ENCODE data around the gene DUSP10.

DUSP10 gene

DNA sequence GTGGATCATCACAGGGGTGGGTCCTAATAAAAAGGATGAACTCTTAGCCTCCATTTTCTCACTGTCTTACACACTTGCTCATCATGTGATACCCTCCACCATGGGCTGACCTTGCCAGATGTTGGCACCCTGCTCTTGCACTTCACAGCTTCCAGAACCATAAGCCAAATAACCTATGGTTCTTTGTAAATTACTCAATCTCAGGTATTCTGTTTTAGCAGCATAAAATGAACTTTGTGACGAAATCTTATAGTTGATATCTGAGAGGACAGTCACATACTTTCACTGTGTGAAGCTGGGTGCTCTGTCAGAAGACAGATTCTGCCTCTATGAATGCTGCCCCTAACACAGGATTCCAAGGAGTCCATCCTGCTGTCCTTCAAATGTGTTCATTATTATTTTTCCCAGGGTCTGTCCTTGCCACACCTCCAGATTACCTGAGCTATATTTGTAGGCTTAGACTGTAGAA, 13.8 kb downstream of the DUSP10 start:
- no peak for DNase-seq

DNA sequence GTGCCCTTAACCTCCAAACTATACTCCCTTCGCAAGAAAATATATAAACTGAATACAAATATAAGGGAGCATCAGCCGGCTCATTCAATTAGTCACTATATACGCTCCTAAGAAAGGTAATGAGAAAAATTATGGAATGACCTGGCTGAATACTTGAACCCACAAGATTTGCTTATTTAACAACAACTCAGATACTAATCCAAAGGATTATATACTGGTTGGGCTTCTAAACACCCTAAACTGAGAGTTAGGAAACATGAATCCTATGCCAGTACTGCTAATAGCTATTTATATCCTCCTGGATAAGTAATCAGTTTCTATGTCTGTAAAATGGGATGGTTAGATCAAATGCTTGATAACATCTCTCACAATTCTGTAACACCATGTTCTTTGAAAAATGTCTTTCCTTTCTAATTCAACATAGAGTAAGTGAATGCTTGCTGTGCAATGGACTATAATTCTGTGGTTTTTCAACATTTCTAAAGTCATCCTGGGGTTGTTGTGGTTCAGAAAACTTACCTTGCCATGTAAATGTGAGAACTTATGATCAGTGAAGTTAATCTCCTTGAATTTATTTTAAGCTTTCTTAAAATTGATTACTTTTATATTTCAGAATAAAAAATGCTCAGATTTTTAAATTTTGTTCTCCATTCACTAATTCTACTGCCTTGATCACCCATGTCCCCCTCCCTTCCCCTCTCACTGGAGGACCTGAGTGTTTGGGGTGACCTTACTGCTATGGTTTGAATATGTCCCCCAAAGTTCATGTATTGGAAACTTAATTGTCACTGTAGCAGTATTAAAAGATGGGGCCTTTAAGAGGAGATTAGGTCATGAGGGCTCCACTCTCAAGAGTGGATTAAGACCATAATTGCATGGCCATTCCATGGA, 14.5 kb downstream of the DUSP10 start:
- DNase-seq = no peak

DNA sequence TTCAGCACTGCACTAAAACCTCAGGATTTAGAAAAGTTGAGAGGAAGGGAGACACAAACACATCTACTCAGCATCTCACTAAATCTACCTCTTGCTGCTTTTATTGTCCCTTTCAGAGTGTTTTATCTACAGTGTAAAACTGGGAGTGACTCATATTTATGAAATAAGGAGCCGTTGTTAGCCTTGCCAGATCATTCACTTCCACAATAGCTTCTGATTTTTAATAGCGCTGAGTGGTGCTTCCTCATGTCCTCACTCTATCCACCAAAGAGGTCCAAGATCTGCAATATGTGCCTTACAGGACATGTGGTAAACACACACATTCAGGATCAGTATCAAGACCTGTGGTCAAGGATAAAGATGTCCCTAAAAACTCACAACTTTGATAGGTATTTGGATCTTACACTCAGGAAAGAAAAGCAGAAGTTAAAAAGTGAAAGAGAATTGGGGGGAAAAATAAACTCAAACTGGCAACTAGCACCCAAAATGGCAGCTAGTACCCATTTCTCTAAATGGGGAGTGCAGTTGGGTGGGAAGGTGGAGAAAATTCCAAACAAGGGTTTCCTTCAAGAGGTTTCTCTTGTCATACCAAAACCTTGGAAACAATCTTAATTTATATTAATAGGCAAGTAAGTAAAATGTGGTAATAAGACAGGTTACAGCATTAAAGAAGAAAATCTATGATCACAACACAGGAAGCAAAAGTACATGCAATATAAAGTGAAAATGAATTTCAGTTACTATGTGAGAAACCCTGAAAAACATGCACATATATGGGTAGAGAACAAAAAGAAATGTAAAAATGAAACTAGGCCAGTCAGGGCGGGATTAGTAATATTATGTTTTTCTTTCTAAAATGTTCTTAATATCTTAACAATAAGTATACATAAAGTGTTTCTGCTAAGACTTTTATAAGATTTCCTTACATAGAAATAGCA, 15.9 kb downstream of the DUSP10 start:
- DNase-seq = no peak

DNA sequence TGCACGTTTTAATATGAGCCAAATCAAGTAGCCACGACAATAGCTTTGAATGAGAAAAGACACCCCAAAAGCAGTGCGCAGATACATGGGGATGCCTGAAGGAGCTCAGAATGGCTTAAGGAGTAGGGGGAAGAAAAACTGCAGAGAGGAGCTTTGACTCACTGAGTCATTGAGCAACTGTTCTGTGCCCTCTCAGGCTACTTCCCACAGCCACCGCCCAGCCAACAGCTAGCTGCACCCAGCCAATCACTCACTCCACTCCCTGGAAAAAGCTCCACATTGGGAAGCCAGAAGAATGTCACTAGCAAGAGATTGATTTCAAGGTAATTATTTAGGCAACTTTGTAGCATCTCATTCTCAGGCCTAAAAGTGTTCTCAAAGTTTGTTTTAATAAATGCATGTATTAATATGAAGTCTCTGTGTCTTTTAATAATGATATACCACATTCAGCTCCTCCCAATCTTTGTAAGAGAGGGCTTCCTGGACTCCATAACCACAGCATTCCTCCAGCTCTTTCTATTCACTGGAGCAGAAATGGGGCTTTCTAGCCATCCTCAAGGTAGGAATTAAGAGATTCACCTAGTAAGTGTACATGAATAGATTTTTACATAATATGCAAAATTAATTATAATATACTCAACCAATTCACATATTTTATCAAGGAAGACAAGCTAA, 16.8 kb downstream of the DUSP10 start:
- no peak for DNase-seq

DNA sequence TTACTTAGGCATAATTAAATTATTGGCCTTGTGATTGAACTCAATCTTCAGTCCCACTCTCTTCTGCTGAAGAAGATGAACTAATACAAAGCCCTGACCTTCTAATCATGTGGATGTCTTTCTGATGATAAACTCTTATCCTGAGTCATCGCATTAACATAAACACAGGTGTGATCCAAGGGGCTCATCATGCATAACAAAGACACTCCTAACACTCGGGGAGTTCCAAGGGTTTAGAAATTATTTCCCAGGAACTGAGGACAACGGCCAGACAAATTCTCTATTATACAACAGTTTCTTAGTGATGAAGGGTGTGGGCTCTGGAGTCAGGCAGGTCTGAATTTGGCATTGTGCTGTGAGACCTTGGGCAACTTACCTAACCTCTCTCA, 18.0 kb downstream of the DUSP10 start:
- DNase-seq = no peak

DNA sequence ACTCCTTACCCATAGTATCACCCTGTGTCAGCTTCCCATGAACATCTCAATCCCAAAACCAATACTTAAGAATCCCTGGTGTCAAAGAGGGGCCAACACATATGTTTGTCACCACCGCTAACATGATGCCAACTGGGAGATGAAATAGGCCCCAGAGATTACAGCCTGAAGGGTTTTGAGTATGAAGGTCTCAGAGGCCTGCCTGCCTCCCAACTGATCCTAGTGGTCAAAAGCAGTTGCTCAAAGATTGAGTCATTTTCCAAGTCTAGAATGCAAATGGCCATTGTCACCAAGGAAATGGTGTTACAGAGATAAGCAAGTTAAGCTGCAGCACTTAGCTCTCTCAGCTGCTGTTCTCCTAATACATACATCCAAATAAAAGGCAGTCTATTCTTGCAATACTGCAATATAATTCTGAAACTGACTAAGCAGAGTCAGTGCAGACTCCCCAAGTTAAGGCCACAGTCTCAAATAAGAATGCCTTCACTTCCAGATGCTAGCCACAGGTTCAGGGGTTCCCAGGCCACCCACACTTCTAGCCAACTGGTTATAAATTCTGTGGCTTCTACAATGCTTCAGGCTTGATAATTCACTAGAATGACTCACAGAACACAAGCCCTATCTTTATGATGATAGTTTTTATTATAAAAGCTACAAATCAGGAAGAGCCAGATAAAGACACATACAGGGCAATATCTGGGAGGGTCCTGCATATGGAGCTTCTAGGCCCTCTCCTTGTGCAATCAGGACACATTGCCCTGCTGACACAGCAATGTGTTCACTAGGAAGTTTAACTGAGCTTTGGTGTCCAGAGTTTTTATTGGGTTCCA, 18.7 kb downstream of the DUSP10 start:
- DNase-seq = no peak

DNA sequence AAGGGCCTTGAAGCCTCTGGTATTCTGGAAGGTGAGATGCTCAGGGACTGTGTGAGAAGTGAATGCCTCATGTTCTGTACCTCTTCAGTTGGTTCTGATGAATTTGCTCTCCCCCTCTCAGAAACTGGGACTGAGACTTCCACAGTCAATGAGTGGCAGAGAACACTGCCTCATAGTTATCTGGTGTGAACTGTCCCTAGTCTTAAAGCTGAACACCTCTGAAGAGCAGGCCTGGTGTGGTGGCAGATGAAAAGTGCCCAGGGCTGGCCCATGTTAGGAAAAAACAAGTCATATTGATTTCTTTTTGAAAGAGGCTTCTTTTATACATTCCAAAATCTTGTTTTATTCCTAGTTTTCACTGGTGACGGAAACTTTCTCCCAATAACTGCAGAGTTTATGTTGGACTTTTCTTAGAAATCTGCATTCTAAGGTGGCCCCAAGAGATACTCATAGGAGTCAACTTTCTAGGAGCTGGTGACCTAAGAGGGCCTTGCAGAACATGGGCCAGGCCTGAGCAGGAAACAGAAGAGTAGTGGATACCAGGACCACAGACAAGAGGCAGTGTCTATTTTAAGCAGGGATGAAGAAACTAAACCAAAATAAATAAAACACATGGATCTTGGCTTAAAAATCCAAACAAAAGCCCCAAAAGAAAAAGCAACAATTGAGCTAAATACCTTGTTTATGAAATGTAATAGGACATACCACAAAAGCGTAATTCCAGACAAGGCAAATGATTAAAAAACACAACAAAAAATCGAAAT, 19.5 kb downstream of the DUSP10 start:
- no peak for DNase-seq

DNA sequence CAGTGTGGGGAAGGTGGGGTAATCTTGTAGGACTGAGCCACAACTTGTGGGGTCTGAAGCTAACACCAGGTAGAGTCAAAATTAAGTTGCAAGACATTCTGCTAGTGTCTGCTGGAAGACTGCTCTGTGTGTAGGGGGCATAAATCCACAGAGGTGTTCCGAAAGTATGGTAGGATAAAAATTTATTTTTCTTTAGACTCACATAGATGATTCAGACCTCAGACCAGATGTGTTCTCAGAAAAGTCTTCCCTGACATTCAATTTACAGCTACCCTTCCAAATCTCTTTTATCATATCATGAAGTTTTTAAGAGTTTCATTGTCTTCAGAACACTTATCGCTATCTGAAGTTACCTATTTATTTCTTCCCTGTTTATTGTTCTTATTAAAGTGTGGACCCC, 21.3 kb downstream of the DUSP10 start:
- DNase-seq = no peak

DNA sequence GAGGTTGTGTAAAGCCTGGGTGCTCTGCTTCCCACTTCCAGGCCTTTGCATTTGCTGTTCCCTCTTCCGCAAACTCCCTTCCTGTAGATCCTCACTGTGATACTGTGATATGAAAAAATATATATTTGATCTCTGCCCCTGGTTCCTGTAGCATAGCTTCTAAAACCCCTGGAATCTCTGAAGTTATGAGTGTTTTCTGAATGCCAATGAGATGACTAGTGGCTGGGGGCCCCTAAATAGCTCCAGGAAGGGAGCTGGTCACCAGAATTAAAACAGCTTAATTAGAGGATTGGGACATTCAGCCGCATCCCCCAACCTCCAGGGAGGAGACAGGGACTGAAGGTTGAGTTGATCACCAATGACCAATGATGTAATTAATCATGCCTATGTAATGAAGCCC, 21.9 kb downstream of the DUSP10 start:
- no peak for DNase-seq

DNA sequence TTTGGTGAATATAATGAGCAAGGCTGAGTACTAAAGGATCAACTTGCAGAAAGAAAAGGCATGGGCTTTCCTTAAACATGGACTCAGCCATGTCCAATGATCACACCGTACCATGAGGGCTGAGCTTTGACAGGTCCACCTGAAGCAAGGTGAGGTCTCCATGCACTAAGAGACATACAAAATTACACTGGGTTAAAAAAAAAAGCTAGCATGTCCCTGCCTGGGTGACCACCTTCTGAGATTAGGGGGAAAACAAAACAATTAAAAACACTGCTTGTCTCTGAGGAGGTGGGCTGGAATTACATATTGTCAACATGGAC, 22.7 kb downstream of the DUSP10 start:
- no peak for DNase-seq

DNA sequence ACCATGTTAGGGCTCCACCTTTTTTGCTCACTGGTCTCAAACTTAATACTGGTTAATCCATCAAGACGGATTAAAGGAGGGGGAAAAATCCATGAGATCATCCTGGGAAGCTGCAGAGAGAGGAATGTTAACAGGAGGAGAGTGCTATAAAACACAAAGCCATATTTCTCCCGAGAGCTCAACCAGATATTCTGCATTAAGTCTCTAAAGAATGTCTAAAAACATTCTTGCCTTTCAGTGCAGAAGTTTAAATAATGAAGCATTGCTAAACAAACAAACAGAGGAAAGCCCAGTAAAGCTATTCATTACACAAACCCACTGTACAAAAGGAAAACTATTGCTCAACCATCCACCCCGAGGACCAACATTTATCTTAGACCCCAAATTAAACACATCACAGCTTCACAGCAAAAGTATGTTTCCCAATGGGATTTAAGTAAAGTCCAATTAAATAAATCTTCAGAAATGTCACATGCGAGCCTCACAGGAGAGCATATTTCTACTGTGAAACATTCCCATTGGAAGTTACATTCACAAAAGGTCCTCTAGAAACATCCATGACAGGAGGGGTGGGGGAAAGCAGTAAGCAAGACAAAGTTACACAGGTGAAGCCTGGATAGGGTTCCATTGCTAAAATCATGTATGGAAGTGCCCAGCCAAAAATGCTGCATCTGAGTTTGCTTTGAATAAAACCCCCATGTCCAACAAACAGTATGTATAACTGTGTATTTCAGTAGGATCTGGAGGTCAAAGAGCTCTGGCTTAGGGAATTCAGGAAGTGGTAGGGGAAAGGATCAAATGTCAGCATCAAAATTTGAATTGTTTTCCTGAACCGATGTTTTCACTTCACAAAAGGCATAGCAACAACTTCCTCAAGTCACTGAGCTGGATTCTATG, 23.3 kb downstream of the DUSP10 start:
- no peak for DNase-seq

DNA sequence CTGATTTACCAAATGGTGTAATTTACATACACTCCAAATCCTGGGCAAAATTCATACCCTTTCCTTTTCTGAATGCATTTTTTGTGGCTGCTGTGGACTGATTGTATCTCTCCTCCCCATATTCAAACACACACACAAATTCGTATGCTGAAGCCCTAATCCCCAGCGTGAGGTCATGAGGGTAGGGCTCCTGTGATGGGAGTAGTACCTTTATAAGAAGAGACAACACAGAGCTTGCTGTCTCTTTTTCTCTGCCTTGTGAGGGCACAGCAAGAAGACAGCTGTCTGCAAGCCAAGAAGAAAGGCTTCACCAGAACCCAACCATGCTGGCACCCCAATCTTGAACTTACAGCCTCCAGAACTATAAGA, 24.4 kb downstream of the DUSP10 start:
- DNase-seq = no peak

DNA sequence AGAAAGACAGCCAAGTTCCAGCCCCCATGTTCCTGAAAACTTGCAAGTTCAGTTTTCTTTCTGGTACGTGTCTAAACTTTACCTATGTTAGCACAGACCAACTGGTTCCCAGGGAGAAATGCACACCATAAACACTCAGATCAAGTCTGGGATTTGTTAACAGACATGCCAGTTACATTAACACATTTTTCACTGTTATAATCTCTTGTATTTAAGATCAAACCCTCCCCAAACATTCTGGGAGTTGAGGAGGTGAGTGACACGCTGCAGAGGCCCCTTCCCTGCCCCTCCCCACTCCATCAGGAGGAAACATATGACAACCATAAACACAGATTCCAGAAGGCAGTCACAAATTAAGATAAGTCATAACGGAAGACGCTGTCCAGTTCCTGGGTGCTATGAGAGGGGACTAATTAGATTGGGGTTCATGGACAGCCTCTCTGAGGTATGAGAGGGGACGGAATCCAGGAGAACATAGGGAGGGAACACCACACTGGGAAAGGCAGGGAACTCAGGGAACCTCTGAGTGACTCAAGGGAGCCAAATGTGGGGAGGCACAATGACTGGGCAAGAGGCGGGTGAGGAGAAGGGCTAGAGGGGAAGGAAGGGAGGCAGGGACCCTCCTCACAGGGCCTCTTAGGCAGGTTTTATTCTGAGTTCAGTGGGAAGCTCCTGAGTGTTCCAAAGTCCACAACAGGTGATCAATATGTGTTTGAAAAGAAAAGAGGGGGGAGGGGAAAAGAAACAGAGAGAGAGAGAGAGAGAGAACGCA, 25.0 kb downstream of the DUSP10 start:
- no peak for DNase-seq

DNA sequence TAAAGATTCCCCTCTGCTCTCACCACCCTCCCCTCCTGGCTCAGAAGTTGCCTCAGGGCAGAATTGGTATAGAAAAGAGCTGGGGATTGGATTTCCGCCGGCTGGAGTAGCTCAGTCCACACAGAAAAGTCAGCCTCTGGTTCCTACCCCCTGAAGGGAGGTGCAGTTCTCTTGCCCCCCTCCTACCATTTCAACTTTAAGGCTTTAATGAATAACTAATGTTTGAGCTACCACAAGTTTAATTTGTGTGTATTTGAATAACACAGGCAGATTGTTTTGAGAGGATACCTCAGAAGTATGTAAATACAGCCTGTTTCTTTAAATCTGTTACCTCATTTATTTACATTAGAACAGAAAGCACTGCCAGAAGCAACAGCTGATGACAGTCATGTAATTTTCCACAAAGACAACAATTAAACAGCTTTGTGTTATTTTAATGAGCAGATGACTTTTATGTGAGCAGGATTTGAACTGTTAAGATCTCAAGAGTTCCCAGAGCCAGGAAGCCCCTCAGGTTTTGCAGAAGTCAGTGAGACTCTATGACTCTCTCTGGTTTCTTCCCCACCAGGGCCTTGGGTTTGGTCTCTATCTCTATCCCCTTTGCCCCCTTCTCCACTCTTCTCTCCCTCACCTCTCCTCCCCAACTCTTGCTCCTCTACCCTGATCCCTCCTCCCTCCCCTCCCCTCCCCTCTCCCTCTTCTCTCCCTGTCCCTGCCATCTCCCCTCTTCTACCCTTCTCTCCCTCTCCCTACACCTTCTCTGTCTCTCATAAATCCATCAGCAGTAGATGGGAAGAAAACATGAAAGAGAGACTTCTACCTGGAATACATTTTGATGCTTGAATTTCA, 26.3 kb downstream of the DUSP10 start:
- no peak for DNase-seq

DNA sequence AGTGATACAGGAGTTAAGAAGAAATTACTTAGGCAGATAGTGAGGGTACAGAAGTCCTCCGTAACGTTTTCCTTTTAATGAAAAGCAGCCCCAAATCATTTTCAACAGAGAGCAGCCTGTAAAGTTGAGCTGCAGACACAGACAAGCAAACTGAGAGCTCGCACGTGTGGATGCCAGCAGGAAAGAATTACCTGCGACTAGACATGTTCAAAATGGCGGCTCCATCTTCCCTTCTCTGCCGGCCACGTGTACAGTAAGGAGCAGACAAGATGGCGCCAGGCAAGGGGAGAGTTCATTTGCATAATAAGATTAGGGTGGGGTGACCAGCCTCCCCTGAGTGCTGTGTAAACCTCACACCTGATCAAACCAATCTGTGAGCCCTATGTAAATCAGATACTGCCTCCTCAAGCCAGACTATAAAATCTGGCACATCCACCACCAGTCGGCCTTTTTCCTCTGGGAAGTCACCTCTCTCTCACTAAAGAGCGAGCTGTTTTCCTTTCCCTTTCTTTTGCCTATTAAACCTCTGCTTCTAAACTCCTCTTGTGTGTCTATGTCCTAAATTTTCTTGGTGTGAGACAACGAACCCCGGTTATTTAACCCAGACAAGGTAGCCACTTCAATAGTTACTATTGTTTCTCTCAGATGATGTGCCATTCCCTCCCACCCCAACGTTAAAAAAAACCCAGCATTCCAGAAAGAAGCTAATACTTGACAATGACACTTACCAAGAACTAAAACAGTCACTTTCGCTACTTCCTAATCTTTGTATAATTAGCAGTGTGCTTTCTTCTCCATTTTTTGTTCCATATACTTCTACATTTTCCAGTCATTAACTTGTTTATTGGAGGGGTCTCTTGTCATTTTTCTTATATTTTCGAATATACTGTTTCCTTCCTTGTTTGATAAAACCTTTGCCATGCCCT, 27.4 kb downstream of the DUSP10 start:
- no peak for DNase-seq

DNA sequence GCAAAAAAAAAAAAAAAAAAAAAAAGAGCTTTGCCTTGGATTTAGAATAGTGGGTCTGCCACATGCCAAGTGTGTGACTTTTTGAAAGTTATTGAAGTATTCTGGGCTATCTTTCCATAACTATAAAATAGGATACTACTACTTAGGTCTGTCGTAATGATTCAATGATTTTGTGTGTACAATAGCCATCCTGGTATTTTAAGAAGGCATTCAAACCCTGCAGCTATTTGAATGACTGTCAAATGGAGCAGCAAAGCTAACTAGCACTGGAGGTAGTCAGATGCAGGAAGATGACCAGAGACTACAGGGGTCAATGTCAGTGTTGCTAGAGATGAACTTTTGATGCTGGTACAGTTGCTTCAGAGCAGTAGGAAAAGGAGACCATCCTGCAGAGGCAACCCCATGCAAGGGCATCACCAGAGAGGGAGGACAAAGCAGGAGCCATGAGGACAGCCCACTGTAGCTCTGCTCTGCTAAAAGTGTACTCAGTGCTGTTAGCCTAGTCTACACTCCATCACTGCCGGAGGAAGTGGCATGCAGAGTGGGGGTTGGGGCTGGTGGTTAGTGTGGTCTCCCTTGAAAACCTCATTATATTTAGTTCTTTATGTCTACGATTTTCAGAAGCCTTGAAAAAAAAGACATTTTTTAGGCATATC, 29.0 kb downstream of the DUSP10 start:
- DNase-seq = peak; percentile 82

DNA sequence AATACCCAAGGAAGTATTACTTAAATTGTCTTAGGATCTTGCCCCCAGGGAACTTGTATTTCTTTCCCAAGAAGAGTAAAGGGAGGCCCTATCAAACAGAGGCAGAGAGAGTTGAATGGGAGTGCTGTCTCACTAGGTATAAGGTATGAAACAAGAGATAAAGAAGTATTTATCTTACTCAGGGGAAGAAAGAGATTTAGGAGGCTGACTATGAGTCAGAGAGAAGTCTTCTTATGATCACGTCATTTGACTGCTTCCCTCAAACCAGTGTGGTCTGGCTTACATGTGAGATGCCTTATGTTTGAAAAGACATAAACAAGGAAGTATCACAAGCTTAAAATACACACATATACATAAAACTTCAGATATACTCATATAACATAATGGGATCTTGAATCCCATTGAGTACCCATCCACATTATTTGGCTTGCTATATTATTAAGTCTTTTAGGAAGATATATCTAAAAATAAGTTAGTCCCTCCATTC, 29.6 kb downstream of the DUSP10 start:
- DNase-seq = no peak

Measured in activated CD8-positive, alpha-beta memory T cell treated with anti-CD3 and anti-CD28 coated beads, Interleukin-2, amount 50 U/mL, for 48 hours (primary cell).